Hepatic stellate cell (primary cell): ENCODE data around the gene MYO10.
"Not testable (repeated sequence)": the region's sequence is repeated elsewhere in the genome, so short reads cannot be mapped to it uniquely, and the experiment has no call there.

ENCODE experiments used
- DNase-seq: peaks from one replicate; pipeline ENCODE4 v3.0.0; 2011; ENCODE audit warnings: low spot score

MYO10 gene

DNA sequence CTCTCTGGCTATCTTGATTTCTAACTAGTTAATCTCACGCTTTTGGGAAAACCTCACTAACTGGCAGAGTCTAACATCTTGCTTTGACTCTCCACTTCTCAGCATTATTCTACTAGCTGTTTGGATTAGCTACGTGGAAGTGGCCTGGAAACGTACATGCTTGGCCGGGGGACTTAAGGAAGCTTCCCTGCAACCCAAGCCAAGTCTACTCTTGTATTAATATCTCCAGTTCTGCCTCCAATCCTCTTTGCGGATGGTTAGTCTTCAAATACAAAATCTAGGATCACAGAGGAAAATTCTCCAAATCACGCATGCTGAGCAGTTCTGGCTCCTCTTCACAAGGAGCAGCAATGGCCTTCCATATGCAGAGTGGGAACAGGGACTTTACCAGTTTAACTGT is 267.5 kb downstream of the MYO10 start:
- no peak for DNase-seq

DNA sequence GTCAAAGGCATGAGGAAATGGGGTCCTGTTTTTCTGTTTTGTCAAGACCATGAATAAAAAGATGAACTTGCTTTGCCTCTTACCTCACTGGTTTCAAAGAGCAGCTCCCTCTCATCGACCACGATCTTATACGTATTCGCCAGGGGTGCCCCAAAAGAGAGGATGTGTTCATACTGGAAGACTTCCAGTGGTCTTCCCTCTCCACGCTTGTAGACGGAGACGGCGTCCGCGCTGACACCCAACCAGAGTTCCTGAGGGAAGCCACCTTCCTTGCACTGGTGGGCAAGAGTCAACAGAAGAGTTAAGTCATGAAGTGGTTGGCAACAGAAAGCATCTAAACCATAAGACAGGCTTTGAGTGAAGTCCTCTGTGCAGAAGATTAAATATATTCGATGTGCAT is 267.9 kb downstream of the MYO10 start:
- DNase-seq = no peak

DNA sequence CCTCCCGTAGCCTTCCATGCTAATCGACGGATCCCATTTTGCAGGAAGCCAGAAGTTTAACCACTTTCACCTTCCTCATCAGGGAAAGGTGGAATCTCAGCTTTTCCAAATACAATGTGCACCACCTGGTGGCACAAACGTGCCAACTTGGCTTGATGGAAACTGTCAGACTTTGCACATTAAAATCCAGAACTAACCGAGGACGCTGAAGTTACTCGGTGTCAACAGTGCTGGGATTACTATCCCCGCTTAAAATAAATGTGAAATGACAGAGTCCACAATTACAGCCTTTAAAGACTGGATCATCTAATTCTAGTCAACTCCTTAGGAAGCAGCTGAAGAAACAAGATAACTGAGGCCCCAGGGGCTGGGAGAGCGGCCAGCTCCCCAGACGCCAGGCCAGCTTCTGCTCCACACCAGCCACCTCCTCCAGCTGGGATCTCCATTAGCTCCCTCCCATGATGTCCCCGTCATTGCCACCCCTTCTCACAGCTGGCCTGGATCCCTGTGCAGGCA is 269.1 kb downstream of the MYO10 start:
- DNase-seq = no peak

DNA sequence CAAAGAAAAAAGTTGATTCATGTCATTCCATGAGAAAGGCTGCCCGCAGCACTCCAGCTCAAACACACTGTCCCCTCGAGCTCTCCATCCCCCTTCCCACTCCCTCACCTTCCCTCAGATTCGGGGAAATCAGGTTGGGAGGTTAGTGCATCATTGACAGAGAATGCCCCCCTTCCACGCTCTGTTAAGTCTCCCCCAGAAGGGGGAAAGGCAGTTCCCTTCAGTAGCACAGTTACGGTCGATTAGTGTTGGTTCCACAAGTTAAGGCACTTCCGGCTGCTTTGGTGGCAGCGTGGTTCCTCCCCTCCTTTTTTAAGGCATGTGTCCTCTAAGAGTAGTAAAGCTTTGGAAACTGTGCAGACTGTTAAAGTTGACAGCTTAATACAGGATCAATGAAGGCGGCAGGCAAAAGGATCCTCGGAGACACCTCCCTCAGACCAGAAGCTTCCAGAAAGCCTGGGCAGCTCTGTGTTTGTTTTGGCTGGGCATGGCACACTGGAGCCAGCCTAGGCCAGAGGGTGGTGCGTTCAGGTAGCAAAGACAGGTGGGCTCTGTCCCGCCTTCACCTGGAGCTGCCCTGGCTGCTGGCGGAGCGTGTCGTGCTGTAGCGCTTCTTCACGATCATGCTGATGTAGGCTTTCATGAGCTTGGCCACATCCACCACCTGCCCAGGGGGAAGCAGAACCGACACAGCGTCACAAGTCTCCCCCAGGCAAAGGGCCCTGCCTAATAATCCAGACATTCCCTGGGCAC is 269.8 kb downstream of the MYO10 start:
- no peak for DNase-seq

DNA sequence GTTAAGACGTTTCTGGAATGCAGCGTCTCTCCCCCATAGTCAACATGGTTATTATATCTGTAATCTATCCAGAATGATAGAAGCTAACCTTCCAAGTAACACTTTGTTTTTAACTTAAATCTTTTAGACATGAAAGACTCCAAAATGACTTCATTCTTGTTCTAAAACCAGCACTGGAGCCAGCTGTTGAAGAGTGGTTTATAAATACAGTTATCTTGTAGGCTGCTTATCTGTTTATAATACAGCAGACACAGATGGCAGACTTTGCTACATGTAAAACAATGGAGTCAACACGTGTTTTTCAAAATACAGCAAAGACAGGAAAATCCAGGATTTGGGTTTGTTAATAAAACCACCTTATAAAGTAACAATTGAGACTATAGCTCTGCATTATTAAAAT is 270.5 kb downstream of the MYO10 start:
- no peak for DNase-seq

DNA sequence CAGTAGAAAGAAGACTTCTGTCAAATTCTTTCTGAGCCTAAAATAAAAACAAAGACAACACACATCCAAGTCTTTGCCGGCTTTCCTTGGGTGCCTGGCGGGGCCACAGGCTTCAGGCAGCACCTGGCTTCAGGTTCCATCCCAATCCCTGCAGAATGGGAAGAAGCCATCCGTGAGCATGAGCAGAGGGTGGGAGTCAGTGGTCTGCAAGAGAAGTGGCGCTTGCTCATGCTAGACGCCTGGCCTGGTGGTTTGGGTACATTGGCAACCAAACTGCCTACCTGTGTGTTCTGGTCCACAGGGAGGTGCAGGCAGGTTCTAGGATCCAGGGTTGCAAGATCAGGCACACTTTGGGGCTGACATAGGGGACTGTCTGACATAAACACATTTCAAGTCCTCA is 271.7 kb downstream of the MYO10 start:
- DNase-seq = no peak

DNA sequence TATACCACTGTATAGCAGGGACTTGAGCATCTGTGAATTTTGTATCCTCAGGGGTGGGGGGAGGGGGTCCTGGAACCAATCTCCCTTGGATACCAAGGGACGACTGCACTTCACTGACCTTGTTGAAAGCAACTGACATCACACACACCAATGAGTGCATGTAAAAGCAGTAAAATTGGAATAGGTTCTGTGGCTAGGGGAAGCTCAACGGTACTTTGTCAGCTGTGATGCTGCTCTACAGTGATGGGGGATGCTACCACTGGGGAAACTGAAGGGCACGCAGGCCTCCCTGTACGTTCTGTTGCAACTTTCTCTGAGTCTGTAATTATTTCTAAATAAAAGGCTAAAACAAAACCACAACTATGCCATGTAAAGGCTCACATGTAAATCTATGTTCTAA is 272.2 kb downstream of the MYO10 start:
- no peak for DNase-seq

DNA sequence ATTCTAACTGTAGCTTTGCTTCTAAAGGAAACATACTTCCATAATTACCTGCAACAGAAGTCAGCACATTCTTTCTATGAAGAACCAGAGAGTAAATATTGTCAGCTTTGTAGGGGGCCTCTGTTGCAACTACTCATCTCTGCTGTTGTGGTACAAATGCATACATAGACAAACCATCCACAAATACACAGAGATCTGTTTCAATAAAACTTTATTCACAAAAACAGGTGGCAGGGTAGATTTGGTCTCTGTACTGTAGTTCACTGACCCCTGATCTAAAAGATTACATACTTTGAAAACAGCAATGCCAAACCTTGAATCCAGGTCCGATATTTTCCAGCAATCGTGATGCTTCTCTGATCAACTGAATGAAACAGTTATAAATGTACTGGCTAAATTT is 274.4 kb downstream of the MYO10 start:
- no peak for DNase-seq

DNA sequence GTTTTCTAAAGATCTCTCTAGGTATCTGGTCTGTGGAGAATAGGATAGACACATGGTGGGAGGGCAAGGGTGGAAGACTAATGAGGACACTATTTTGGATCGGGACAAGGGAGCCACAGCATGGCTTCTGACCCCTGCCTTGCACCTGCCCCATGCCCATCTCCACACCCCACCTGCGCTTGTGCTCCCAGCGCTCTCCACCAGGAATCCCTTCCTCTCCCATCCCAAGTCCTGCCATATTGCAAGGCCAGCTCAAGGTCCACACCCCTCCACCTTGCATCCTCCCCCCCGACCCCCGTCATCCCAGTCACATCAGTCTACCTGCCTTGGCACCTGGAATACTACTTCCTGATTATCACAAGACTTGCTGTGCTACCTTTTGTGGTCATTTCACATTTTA is 275.1 kb downstream of the MYO10 start:
- DNase-seq = no peak

DNA sequence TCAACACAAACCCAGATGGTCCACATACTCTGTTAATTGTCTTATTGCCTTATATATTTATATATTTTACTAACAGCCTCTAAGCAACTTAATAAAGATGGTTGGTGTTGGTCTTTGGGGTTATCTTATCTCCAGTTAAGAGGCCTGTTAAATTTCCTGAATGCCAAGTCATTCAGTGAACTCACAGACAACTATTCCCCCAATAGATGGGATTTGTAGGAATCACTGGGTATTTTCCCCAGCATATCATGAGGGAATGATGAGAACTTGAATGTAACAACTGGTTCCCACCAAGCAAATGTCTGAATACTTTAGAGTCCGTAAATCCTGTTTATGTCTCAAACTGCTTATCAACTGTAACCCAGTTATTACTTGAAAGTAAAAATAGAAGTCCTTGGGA is 276.6 kb downstream of the MYO10 start:
- DNase-seq = no peak

DNA sequence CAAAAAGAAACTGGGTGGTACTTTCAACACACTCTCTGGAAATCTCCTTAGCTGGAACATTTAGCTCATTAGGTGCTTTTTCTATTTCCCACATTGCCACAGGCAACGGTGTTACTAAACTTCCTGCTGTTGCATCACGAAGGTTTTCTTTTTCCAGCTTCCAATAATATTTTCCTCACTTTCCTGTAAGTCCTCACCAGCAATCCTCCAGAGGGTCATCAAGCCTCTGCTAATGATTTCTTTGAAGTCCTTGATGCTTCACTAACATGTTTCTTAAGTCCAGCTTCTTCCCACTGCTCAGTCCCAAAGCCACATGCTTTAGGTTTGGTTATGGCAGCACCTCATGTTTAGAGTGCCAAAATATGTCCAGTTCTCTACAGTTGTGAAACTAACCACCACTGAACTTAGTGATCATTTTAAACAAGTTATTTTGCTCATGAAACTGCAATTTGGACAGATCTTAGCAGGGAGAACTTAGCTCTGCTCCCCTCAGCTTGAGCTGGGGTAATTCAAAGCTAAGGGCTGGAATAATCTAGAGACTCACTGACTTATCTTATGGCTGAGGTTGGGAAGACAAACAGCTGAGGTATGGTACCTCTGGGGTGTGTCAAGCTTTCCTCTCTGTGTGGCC is 279.4 kb downstream of the MYO10 start:
- no peak for DNase-seq

DNA sequence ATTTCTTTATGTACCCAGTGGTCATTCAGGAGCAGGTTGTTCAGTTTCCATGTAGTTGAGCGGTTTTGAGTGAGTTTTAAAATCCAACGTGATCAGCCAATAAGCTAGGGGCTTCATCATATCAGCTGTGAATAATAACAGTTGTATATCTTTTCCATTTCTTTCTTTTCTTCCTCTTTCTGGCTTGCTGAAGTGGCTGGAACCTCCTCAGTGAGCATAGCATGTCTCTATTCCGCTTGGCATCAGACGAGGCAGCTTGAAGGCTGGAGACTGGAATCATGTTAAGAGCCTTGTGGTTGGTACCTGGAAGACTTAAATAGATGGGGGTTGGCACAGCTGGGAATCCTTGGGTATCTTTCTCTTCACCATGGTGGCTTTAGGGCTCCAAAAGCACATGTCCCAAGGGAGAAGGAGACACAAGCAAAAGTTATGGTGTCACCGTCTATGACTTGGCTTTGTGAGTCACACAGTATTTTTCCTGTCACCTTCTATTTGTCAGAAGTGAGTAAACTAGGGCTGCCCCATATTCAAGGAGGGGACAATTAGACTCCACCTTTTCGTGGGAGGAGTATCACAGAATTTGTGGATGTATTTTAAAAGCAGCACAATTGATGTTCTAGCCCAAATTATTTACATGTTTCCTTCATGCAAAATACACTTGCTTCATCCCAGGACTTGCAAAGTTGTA is 281.3 kb downstream of the MYO10 start:
- DNase-seq = no peak

DNA sequence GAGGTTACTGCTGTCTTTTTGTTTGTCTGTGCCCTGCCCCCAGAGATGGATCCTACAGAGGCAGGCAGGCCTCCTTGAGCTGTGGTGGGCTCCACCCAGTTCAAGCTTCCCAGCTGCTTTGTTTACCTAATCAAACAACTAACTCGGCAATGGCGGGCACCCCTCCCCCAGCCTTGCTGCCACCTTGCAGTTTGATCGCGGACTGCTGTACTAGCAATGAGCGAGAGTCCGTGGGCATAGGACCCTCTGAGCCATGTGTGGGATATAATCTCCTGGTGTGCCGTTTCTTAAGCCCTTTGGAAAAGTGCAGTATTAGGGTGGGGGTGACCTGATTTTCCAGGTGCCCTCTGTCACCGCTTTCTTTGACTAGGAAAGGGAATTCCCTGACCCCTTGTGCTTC is 287.3 kb downstream of the MYO10 start:
- not testable (repeated sequence) for DNase-seq

DNA sequence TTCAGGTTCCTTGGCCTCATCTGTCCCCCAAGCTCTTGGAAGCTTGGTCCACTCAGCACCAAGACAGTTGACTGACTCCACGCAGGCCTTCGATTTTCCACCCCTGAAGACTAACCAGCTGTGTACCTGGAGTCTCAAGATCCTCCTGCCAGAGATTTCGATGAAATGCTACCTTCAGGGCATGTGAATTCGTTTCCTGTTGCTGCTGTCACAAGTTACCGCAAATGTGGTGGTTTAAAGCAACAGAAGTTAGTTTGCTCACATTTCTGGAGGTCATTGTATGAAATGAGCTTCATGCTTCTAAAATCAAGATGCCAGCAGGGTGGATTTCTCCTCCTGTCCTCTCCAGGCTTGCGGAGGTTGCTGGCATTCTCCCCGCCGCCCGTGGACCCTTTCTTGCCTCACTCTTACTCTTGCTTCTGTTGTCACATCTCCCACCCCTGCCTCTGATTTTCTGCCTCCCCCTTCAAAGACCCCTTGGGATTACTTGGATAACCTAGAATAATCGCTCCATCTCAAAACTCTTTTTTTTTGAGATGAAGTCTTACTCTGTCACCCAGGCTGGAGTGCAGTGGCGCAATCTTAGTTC is 291.7 kb downstream of the MYO10 start:
- DNase-seq = no peak

DNA sequence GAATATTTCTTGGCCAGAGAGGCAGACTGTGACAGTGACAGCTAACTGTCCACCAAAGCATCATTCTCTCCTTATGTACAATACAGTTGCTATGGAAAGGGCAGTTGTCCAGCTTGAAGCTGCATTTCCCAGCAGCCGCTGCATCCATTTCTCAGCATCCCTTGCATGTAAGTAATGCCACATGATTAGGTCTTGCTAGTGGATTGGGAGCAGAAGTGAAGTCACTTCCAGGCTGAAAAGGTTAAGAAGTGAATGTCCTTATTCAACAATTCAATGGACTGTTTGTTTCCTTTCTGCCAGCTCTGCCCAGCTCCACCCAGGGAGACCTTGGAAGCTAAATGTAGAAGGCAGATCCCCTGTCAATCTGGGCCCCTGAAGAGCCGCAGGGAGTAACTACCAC is 293.2 kb downstream of the MYO10 start:
- no peak for DNase-seq

DNA sequence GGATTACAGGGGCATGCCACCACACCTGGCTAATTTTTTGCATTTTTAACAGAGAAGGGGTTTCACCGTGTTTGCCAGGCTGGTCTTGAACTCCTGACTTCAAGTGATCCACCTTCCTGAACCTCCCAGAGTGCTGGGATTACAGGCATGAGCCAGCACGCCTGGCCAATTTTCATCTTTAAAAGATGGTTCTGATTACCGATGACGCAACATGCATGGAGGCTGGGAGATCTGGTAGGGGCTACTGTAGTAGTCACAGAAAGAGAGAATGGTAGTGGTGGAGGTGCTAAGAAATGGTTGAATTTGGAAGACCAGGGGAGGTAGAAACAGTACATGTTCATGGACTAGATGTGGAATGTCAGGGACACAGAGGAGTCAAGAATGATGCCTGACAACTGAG is 296.9 kb downstream of the MYO10 start:
- DNase-seq = no peak

DNA sequence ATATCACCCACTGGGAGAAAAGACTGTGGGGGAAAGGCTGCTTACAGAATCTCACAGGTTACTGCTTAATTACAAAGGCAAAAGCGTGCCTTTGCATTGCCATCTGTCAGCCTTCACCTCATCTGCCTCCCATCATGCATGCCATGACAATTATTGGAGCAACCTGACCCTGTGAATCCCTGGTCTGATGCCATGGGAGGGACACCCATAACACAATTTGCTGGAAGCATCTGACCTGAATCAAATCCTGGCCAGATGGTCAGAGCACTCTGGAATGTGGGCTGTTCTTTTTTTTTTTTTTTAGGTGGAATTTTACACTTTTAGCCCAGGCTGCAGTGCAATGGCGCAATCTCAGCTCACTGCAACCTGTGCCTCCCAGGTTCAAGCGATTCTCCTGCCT is 307.7 kb downstream of the MYO10 start:
- no peak for DNase-seq

DNA sequence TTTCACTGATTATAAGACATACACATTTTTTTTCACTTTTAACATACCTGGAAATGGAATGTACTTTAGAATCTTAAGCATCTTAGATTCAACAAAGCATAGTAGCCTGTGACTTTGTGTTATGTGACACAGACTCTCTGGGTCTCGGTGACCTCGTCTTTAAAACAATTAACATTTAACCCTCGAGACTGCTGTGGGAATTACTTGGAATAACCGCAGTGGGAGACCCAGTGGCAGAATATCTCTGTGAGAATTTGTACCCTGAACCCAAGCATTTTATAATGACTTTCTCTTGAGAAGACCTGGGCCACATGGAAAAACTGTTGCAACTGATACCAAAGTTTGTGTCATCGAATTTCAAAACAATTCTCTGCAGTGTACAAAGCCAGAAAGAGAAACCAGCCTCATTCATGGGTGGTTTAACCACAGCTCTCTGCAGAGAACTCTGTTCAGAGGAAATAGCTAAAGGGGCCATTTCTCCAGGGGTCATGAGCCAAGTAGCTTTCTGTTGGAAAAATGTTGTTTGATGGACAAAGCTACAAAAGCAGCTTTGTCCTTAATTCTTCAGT is 309.3 kb downstream of the MYO10 start:
- DNase-seq = no peak

DNA sequence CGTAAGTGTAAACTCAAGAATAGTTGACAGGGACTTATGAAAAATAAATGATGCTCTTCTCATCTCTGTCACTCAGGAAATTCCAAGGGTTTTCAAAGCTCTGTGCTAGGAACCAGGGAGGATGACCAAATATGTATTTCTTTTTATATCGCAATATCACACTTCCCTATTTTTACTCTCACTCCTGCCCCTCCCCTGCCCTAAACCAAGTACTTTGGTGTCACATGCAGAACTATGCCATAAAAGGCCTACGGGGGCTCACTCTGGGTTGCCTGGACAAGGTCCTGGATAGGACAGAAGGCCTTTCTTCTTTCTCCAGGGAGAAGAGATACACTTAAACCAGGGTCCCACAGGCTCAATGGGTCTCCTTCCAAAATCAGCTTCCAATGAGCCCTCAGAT is 311.0 kb downstream of the MYO10 start:
- DNase-seq = no peak

DNA sequence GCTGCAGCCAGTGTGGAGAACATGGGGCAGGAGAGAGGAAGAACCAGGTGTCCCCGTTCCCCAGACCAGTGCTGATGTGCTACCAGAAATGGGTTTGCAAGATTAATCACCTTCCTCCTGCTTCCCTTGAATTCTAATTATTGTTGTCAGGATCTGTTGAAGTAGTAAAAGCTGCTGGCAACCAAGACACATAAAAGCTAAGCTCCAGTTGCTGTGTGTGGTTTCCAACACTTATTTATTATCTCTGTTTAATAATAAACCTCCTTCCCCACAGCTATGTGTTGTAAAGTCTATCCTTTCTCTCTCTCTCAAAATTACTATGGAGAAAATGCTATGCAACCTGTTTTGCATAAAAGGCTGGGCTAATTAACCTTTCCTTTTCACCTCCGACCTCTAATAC is 317.0 kb downstream of the MYO10 start:
- no peak for DNase-seq

DNA sequence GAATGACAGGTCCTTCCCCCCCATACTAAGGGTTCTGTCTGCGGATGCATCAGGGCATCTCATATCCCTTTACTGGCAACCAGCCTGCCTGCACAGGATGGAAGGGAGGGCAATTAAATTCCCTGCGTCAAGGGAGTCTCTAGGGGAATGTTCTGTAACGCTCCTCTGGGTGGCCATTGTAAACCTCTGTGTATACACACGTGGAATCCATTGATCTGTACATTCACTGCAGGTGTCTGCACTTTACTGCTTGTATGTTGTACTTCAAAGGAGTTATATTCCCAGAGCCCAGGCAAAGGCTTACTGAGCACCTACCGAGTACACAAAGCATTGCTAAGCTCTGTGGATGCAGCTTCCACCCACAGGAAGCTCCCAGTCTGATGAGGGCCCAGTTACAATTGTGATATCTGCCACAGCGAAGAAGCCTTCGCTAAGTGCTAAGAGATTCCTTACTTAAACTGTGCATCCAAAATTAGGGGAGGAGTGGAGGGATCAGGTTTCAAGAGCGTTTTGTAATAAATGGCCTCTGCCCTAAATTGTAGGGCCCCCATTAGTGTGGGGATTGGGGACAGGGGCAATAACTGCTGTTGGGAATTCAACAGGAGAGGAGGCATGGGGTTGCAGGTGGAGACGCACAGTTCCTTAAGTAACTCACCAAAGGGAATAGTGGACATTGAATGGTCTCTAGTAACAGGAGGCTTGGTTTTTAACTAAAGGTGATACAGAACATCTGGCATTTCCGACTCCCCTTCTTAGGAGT is 317.8 kb downstream of the MYO10 start:
- no peak for DNase-seq
